Putamen (tissue), 1 donor: ENCODE measurements around the gene UBAC2.

Experiments used
- DNase-seq: peaks from one replicate; pipeline ENCODE4 v3.0.0-alpha.2; 2016; ENCODE audit warnings: low spot score

UBAC2 gene

GRCh38 chr13:99360696-99361095, 160.0 kb downstream of the UBAC2 start:
- DNase-seq, result no peak

- DNase-seq, result no peak
These were observed 160.5 kb downstream of the UBAC2 start for GRCh38 chr13:99361197-99361596.

- no peak for DNase-seq
These were observed 161.7 kb downstream of the UBAC2 start for GRCh38 chr13:99362362-99362761.

- no peak for DNase-seq
These were observed 162.7 kb downstream of the UBAC2 start for GRCh38 chr13:99363391-99363790.

GRCh38 chr13:99363949-99364348, 163.3 kb downstream of the UBAC2 start:
- no peak for DNase-seq

GRCh38 chr13:99366075-99366987, 165.7 kb downstream of the UBAC2 start:
- no peak for DNase-seq

GRCh38 chr13:99367106-99367616, 166.5 kb downstream of the UBAC2 start:
- no peak for DNase-seq

- DNase-seq, result no peak
These were observed 167.2 kb downstream of the UBAC2 start for GRCh38 chr13:99367663-99368448.

- no peak for DNase-seq
These were observed 170.0 kb downstream of the UBAC2 start for GRCh38 chr13:99370481-99371275.

GRCh38 chr13:99371956-99372355, 171.3 kb downstream of the UBAC2 start:
- peak; percentile 23 for DNase-seq

- DNase-seq, result no peak
These were observed 172.8 kb downstream of the UBAC2 start for GRCh38 chr13:99373436-99373835.

GRCh38 chr13:99374169-99374991, 173.7 kb downstream of the UBAC2 start:
- no peak for DNase-seq

- peak; percentile 13 for DNase-seq
These were observed 174.5 kb downstream of the UBAC2 start for GRCh38 chr13:99374994-99375737.

- no peak for DNase-seq
These were observed 175.1 kb downstream of the UBAC2 start for GRCh38 chr13:99375738-99376080.

GRCh38 chr13:99376132-99376531, 175.5 kb downstream of the UBAC2 start:
- DNase-seq, result no peak

GRCh38 chr13:99376924-99377323, 176.3 kb downstream of the UBAC2 start:
- no peak for DNase-seq

- DNase-seq, result no peak
These were observed 177.0 kb downstream of the UBAC2 start for GRCh38 chr13:99377641-99378040.

GRCh38 chr13:99378985-99379733, 178.5 kb downstream of the UBAC2 start:
- no peak for DNase-seq

GRCh38 chr13:99379856-99380801, 179.5 kb downstream of the UBAC2 start:
- no peak for DNase-seq
